Brain microvascular endothelial cell (primary cell): ENCODE measurements around the gene ANKRD65.

Source experiments
- DNase-seq: peaks from one replicate; pipeline ENCODE4 v3.0.0-alpha.2; 2020
- H3K27ac ChIP-seq: fragments of 250-450 bp; sonication (Bioruptor Pico); 2 replicates; pipeline ENCODE4 v1.5.1; 2020; ENCODE audit warnings: mild to moderate bottlenecking, moderate library complexity
- H3K27me3 ChIP-seq: fragments of 250-450 bp; sonication (Bioruptor Pico); replicated peaks from 2 replicates; pipeline ENCODE4 v1.5.1; 2020; ENCODE audit warnings: mild to moderate bottlenecking
- H3K36me3 ChIP-seq: fragments of 250-450 bp; sonication (Bioruptor Pico); replicated peaks from 2 replicates; pipeline ENCODE4 v1.5.1; 2020; ENCODE audit warnings: mild to moderate bottlenecking
- H3K4me3 ChIP-seq: 2 replicates; pipeline ENCODE4 v1.5.1; 2011; ENCODE audit warnings: low read depth, mild to moderate bottlenecking, control low read depth, low read length, moderate library complexity
- in situ Hi-C: cut with HindIII; loops from 2 replicates; pipeline ENCODE4 v1.10.0; 2017; ENCODE audit warnings: low sequenced_read_pairs, low pct_ligation_motif_present
- TF ChIP-seq, protein P1 (sequence below): IDR thresholded peaks from 2 replicates; pipeline ENCODE4 v1.5.1; 2011; ENCODE audit warnings: low read depth, mild to moderate bottlenecking, moderate library complexity, low read length, control low read depth, inconsistent platforms; ENCODE audit errors: missing control alignments

The ANKRD65 gene

DNA sequence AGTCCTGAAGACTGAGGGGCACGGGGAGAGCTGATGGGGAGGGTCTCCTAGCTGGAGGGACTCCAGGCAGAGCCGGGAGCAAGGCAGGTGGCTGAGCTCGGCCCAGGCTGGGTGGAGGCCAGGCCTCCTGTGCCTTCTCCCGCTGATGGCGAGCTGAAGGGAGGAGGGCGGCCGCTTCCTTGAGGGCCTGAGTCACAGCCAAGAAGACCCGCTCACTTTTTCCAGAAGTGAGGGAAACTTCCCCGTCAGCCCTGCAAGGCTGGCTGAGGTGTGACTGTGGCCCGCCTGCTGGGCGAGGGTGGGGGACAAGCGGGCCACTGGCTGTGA is 12.7 kb upstream of the ANKRD65 start:
- TF ChIP-seq, protein P1, sequence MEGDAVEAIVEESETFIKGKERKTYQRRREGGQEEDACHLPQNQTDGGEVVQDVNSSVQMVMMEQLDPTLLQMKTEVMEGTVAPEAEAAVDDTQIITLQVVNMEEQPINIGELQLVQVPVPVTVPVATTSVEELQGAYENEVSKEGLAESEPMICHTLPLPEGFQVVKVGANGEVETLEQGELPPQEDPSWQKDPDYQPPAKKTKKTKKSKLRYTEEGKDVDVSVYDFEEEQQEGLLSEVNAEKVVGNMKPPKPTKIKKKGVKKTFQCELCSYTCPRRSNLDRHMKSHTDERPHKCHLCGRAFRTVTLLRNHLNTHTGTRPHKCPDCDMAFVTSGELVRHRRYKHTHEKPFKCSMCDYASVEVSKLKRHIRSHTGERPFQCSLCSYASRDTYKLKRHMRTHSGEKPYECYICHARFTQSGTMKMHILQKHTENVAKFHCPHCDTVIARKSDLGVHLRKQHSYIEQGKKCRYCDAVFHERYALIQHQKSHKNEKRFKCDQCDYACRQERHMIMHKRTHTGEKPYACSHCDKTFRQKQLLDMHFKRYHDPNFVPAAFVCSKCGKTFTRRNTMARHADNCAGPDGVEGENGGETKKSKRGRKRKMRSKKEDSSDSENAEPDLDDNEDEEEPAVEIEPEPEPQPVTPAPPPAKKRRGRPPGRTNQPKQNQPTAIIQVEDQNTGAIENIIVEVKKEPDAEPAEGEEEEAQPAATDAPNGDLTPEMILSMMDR, result no peak
- DNase-seq, result no peak
- H3K36me3 ChIP-seq, result no peaks in the 10 kb centered on the region
- in situ Hi-C loops, result no loop called here
- H3K27me3 ChIP-seq, result no peaks in the 10 kb centered on the region
- H3K27ac ChIP-seq, result no peak overlapping the region
- no peak overlapping the region for H3K4me3 ChIP-seq

DNA sequence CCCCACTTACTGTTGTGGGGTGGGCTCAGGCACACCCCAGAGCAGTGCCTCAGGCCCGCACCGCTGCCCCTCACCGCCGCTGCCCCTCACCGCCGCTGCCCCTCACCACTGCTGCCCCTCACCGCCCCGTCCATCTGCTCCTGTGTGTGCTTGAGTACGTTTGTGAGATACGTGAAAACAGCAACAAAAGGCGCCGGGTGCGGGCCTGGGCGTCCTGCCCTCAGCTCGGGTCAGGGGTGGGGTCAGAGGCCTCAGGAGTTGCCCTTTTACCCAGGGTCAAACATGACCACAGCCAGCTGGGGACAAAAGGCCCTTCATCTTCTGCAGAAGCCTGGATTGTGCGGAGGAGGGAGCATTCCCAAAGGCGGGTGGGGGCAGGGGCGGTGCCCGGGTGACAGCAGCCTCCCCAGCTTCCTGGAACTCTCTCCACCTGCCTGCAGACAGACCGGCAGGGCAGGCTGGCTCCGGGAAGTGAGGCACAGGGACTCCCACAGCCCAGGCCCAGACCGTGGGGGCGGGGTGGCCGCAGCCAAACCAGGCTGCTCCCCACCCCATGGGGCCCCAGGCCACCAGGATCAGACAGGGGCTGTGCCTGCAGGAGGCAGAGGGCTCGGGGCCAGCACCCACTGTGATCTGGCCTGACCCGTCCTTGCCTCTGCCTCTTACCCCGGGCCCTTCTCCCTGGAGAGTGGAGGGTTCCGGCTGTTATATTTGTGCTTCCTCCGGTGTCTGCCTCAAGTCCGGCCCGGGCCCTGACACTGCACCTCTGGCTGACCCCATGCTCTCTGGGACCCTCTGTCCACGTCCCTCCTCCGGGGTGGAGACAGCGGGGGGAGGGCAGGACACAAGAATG is 12.1 kb upstream of the ANKRD65 start:
- no peak overlapping the region for H3K27ac ChIP-seq
- in situ Hi-C loops, result no loop called here

DNA sequence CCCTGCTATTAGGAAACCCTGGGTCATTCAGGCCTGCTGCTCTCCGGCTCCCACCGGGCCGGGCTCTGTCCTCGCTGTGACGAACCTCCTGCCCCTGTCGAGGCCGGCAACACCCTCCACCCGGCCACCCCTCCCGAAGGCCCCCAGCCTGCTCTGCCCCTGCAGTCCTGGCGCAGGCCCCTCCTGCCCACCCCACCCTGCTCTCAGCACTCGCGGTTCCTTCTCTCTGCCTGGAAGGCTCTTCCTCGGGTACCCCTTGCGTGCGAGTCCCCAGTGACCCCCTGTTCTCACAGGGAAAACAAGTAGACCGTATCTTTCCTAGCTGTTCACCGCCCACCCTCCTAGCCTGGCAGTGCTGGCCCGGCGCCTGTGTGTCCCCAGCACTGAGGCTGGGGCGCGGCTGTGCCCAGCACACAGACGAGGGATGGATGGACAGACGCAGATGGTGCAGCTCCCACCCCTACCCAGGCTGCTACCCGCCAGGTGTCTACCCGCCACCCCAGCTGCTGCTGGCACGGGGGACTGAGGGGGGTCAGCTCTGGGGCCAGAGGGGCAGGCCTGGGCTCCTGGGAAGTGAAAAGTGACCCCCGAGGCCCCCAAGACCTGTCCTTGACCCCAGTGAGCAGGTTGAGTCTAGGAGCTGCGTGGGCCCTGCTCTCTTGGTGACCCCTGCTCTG is 11.3 kb upstream of the ANKRD65 start:
- TF ChIP-seq, protein P1, result no peak
- no peaks in the 10 kb centered on the region for H3K36me3 ChIP-seq
- no peak overlapping the region for H3K4me3 ChIP-seq
- H3K27me3 ChIP-seq, result no peaks in the 10 kb centered on the region
- DNase-seq, result no peak
- H3K27ac ChIP-seq, result no peak overlapping the region
- in situ Hi-C loops, result no loop called here

More for the DNA sequence above, 12.1 kb upstream of the ANKRD65 start:
- no peaks in the 10 kb centered on the region for H3K36me3 ChIP-seq
- H3K4me3 ChIP-seq, result no peak overlapping the region
- no peaks in the 10 kb centered on the region for H3K27me3 ChIP-seq
- TF ChIP-seq, protein P1, result no peak
- no peak for DNase-seq

DNA sequence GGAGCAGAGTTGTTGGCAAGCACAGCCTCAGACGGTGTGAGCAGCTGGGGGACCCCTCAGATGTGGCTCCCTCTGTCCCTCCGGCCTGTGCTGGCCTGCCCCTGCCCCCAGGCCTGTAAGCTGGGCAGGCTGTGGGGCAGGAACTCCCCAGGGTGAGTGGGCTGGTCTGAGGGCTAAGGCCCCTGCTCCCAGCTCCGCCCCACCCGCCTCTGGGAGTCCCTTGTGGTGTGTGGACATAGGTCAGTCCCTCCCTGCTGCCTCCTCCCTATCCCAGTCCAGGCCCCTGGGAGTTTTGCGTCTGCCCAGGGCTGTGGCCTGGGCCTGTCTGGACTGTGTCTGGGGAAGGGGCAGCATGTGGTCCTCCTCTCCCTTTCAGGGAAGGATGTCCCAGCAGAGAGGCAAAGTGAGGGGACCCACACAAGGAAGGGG is 10.8 kb upstream of the ANKRD65 start:
- TF ChIP-seq, protein P1, result no peak
- Histone ChIP-seq H3K4me3 (no peak overlapping the region), H3K27ac (no peak overlapping the region), H3K27me3 (no peaks in the 10 kb centered on the region), H3K36me3 (no peaks in the 10 kb centered on the region)
- in situ Hi-C loops, result no loop called here
- no peak for DNase-seq

DNA sequence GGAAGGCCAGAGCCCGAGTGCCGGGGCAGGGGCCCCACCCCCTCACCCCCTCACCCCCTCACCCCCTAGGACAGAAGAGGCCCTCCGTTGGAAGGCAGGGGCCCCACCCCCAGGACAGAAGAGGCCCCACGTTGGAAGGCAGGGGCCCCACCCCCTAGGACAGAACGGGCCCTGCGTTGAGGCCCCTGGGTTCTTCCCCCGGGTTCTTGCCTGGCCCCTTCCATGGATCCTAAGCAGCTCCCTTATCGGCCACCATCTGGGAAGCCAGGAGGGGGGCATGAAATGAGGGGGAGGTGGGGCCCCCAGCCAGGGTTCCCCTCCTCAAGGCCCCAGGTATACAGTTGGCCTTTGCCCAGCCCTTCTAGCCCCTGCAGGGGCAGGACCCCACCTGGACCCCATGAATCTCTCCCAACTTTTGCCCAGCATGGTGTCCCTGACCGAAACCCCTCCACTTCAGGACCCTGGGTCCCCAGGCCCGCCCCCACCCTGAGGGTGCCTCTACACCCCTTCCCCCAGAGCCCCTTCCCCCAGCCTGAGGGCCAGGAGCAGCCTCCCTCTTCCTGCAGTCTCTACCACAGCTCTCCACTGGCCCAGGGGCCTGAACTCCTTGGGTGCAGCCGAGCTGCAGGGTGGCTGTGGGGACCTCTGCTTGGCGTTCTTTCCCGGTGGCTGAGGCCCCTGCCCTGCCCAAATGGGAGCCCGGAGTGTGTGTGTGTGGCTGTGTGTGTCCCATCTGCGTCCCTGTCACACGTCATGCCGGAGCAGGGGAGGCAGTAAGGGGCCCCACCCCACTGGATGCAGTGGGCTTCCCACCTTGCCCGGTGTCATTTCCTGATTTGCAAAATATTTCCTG is 10.1 kb upstream of the ANKRD65 start:
- Histone ChIP-seq H3K36me3 (no peaks in the 10 kb centered on the region), H3K27ac (no peak overlapping the region), H3K4me3 (no peak overlapping the region), H3K27me3 (no peaks in the 10 kb centered on the region)
- DNase-seq, result no peak
- TF ChIP-seq, protein P1, result no peak
- in situ Hi-C loops, result no loop called here
